H9 (cell line): ENCODE data around the gene KRT31. TPM values are rescaled to one million over a fixed set of nuclear protein-coding genes. Genes with fewer than 3 reads are reported as not detected.

ENCODE experiments used
- DNase-seq: peaks from one replicate; pipeline ENCODE4 v3.0.0-alpha.2; 2017
- H2AFZ ChIP-seq: one replicate; pipeline ENCODE4 v1.6.1; 2013; ENCODE audit warnings: mild to moderate bottlenecking, low read length, control low read depth, moderate library complexity
- H2AK5ac ChIP-seq: 2 replicates; pipeline ENCODE4 v1.6.1; 2013; ENCODE audit warnings: low read length, control low read depth, mixed read lengths; ENCODE audit not compliant: insufficient read length
- H2BK120ac ChIP-seq: one replicate; pipeline ENCODE4 v1.6.1; 2013; ENCODE audit warnings: low read depth, mild to moderate bottlenecking, low read length, control low read depth, inconsistent platforms; ENCODE audit not compliant: poor library complexity, severe bottlenecking
- H2BK12ac ChIP-seq: 2 replicates; pipeline ENCODE4 v1.6.1; 2013; ENCODE audit warnings: low read length, control low read depth, mixed read lengths, low read depth; ENCODE audit not compliant: insufficient read length
- H2BK15ac ChIP-seq: 2 replicates; pipeline ENCODE4 v1.6.1; 2013; ENCODE audit warnings: low read depth, low read length, control low read depth
- H2BK20ac ChIP-seq: one replicate; pipeline ENCODE4 v1.6.1; 2013; ENCODE audit warnings: low read depth, mild to moderate bottlenecking, low read length, control low read depth, inconsistent platforms; ENCODE audit not compliant: poor library complexity, severe bottlenecking
- H2BK5ac ChIP-seq: 2 replicates; pipeline ENCODE4 v1.6.1; 2013; ENCODE audit warnings: low read length, control low read depth, mixed read lengths; ENCODE audit not compliant: insufficient read length
- H3K14ac ChIP-seq: 2 replicates; pipeline ENCODE4 v1.6.1; 2013; ENCODE audit warnings: low read length, control low read depth; ENCODE audit not compliant: insufficient read depth
- H3K18ac ChIP-seq: 2 replicates; pipeline ENCODE4 v1.6.1; 2013; ENCODE audit warnings: low read depth, mild to moderate bottlenecking, mixed read lengths, low read length, control low read depth; ENCODE audit not compliant: insufficient read length
- H3K23ac ChIP-seq: 2 replicates; pipeline ENCODE4 v1.6.1; 2013; ENCODE audit warnings: low read length, control low read depth, mixed read lengths, low read depth; ENCODE audit not compliant: insufficient read length
- H3K23me2 ChIP-seq: 2 replicates; pipeline ENCODE4 v1.6.1; 2013; ENCODE audit warnings: low read depth, mild to moderate bottlenecking, mixed read lengths, low read length, control low read depth; ENCODE audit not compliant: insufficient read length, poor library complexity, severe bottlenecking
- H3K27ac ChIP-seq: 2 replicates; pipeline ENCODE4 v1.5.1; 2013; ENCODE audit warnings: low read length, control low read depth, mixed read lengths, low read depth; ENCODE audit not compliant: insufficient read length
- H3K27me3 ChIP-seq: 2 replicates; pipeline ENCODE4 v1.6.1; 2013; ENCODE audit warnings: low read length, control low read depth, inconsistent platforms; ENCODE audit not compliant: insufficient read depth
- H3K4ac ChIP-seq: 2 replicates; pipeline ENCODE4 v1.6.1; 2013; ENCODE audit warnings: low read depth, mild to moderate bottlenecking, control low read depth, inconsistent platforms, low read length, moderate library complexity
- H3K4me1 ChIP-seq: 2 replicates; pipeline ENCODE4 v1.6.1; 2013; ENCODE audit warnings: low read length, control low read depth, inconsistent platforms; ENCODE audit not compliant: insufficient read depth
- H3K4me2 ChIP-seq: 2 replicates; pipeline ENCODE4 v1.6.1; 2013; ENCODE audit warnings: low read length, control low read depth, mixed read lengths; ENCODE audit not compliant: insufficient read length, insufficient read depth
- H3K56ac ChIP-seq: 2 replicates; pipeline ENCODE4 v1.6.1; 2013; ENCODE audit warnings: low read depth, mild to moderate bottlenecking, mixed read lengths, low read length, control low read depth; ENCODE audit not compliant: insufficient read length
- H3K79me1 ChIP-seq: 2 replicates; pipeline ENCODE4 v1.6.1; 2013; ENCODE audit warnings: low read depth, mild to moderate bottlenecking, moderate library complexity, low read length, control low read depth, inconsistent platforms; ENCODE audit not compliant: insufficient read depth, poor library complexity, severe bottlenecking
- H3K79me2 ChIP-seq: 2 replicates; pipeline ENCODE4 v1.6.1; 2013; ENCODE audit warnings: low read length, control low read depth, inconsistent platforms; ENCODE audit not compliant: insufficient read depth
- H3K9ac ChIP-seq: 2 replicates; pipeline ENCODE4 v1.6.1; 2013; ENCODE audit warnings: low read length, control low read depth, mixed read lengths; ENCODE audit not compliant: insufficient read length; ENCODE audit errors: extremely low read depth
- H3K9me3 ChIP-seq: one replicate; pipeline ENCODE4 v1.6.1; 2013; ENCODE audit warnings: low read depth, low read length, inconsistent platforms; ENCODE audit not compliant: control insufficient read depth
- H3T11ph ChIP-seq: one replicate; pipeline ENCODE4 v1.6.1; 2013; ENCODE audit warnings: mild to moderate bottlenecking, low read length, control low read depth, inconsistent platforms
- H4K20me1 ChIP-seq: one replicate; pipeline ENCODE4 v1.6.1; 2013; ENCODE audit not compliant: control insufficient read depth, insufficient read length, insufficient read depth
- H4K5ac ChIP-seq: 2 replicates; pipeline ENCODE4 v1.6.1; 2013; ENCODE audit warnings: low read depth, mild to moderate bottlenecking, mixed read lengths, low read length, control low read depth; ENCODE audit not compliant: insufficient read length
- H4K8ac ChIP-seq: replicated peaks from 2 replicates; pipeline ENCODE4 v1.6.1; 2013; ENCODE audit warnings: low read length, control low read depth, mixed read lengths, low read depth; ENCODE audit not compliant: insufficient read length
- H4K91ac ChIP-seq: 2 replicates; pipeline ENCODE4 v1.6.1; 2013; ENCODE audit warnings: low read depth, mild to moderate bottlenecking, moderate library complexity, mixed read lengths, low read length, control low read depth; ENCODE audit not compliant: insufficient read length
- H3K27ac Mint-ChIP-seq, 3 experiments: 2 replicates in 2 of 3; 3 replicates in 1 of 3; pipeline ENCODE4 v1.8.0; 2020 to 2021; ENCODE audit warnings: mixed read lengths in 3 of 3, mild to moderate bottlenecking in 1 of 3, moderate library complexity in 1 of 3
- H3K27me3 Mint-ChIP-seq: 2 replicates; pipeline ENCODE4 v1.8.0; 2021; ENCODE audit warnings: low read depth, mild to moderate bottlenecking, moderate library complexity, mixed read lengths
- H3K36me3 Mint-ChIP-seq, 3 experiments: 2 replicates in 2 of 3; 3 replicates in 1 of 3; pipeline ENCODE4 v1.8.0; 2020 to 2021; ENCODE audit warnings: low read depth in 3 of 3, mixed read lengths in 3 of 3; ENCODE audit not compliant: insufficient read depth in 1 of 3
- H3K4me1 Mint-ChIP-seq, 2 experiments: 2 replicates each; pipeline ENCODE4 v1.8.0; 2020; ENCODE audit warnings: mixed read lengths in 2 of 2
- H3K4me3 Mint-ChIP-seq, 2 experiments: 2 replicates in 1 of 2; 3 replicates in 1 of 2; pipeline ENCODE4 v1.8.0; 2020 to 2021; ENCODE audit warnings: mild to moderate bottlenecking in 2 of 2, mixed read lengths in 2 of 2, moderate library complexity in 1 of 2
- H3K9me3 Mint-ChIP-seq, 2 experiments: 2 replicates in 1 of 2; 3 replicates in 1 of 2; pipeline ENCODE4 v1.8.0; 2020; ENCODE audit warnings: mild to moderate bottlenecking in 2 of 2, mixed read lengths in 2 of 2, moderate library complexity in 1 of 2
- CTCF ChIP-seq: fragments of 200-600 bp; sonication (generic); conservative IDR thresholded peaks from 3 replicates; pipeline ENCODE4 v1.8.0; 2021; ENCODE audit warnings: antibody characterized with exemption, mild to moderate bottlenecking
- total RNA-seq: library from RNA; stranded (reverse); gene quantifications from 2 replicates; pipeline ENCODE4 v1.2.1, GENCODE V29; 2021

KRT31 gene
- total RNA-seq, 1 experiment from 2014 or later: not detected

GRCh38 chr17:41366070-41366469, 31.3 kb downstream of the KRT31 start:
- no peaks in the 10 kb centered on the region for H3K9me3 ChIP-seq
- H2BK20ac ChIP-seq: no peak overlapping the region
- no peaks in the 10 kb centered on the region for H3K23me2 ChIP-seq
- no peak for TF ChIP-seq CTCF
- no peak overlapping the region for H2AFZ ChIP-seq
- H3K14ac ChIP-seq: no peak overlapping the region
- no peak overlapping the region for H2BK15ac ChIP-seq
- no peak overlapping the region for H4K91ac ChIP-seq
- no peak overlapping the region for H3K18ac ChIP-seq
- Mint-ChIP-seq H3K9me3 (peaks cover 0 to 2% of the 10 kb centered on the region in 2 experiments; a peak in 1 of 5 replicates), H3K4me1 (no peaks in the 10 kb centered on the region), H3K27ac (no peak overlapping the region), H3K27me3 (peaks cover 7% of the 10 kb centered on the region), H3K4me3 (no peak overlapping the region), H3K36me3 (no peaks in the 10 kb centered on the region)
- no peak overlapping the region for H4K5ac ChIP-seq
- no peak overlapping the region for H2AK5ac ChIP-seq
- DNase-seq: no peak
- no peak overlapping the region for H3T11ph ChIP-seq
- no peak overlapping the region for H3K4me2 ChIP-seq
- H2BK5ac ChIP-seq: no peak overlapping the region
- no peak overlapping the region for H4K8ac ChIP-seq
- no peak overlapping the region for H3K9ac ChIP-seq
- no peaks in the 10 kb centered on the region for H3K79me1 ChIP-seq
- no peaks in the 10 kb centered on the region for H3K27me3 ChIP-seq
- no peak overlapping the region for H2BK12ac ChIP-seq
- H3K23ac ChIP-seq: no peak overlapping the region
- no peaks in the 10 kb centered on the region for H4K20me1 ChIP-seq
- H3K4me1 ChIP-seq: no peaks in the 10 kb centered on the region
- H3K79me2 ChIP-seq: no peaks in the 10 kb centered on the region
- H2BK120ac ChIP-seq: no peak overlapping the region
- H3K27ac ChIP-seq: no peak overlapping the region
- no peak overlapping the region for H3K4ac ChIP-seq
- no peak overlapping the region for H3K56ac ChIP-seq
